HG03108 (cell line): Measurements from ENCODE around the gene PDCD10.

ENCODE experiments used
- ATAC-seq: cut with Tn5 transposase; IDR thresholded peaks from one replicate; pipeline ENCODE4 v1.9.1; 2021; ENCODE audit warnings: moderate library complexity; ENCODE audit not compliant: unreplicated experiment

Gene PDCD10

DNA sequence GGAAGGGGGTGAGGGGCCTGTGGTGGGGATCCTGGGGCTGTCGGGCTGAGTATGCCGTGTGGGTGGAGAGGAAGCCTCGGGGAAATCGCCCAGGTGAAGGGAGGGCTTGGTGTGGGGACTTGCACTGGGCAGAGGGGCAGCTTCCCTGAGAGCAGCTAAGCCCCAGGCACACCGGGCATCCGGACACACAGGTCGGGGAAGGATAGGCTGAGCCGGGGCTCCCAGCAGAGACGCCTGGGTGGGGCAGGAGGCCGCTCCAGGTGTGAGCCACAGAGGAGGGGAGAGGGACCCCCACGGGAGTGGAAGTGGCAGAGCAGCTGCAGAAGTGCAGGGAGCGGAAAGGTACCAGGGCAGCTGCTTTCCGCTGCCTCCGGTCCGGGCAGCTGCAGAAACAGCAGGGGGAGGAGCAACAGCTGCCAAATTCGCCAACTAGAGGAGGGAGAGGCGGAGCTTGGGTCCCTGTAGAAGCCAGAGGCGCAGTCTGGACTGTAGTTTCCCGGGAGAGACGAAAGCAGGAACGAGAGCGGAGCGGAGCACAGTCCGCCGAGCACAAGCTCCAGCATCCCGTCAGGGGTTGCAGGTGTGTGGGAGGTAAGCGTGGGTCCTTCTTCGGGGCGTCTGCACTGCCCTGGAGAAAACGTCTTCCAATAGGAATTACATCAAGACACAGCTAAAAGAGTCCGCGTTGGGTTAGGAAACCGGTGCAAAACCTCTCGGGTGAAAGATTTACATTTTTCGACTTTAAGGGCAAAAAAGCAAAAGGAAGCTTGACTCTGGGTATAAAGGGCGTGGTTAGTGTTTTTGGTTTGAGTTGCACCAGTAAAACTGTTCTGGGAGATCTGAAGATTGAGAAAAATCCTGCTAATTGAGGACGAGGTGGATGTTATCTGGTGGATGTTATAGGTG lies 794 bp upstream of the PDCD10 start, which contains the start of gene SERPINI1:
SERPINI1 (plus strand) TSS at position 489 of the 906 bp plus-strand sequence. CDS start 53,408 bp downstream, outside the sequence.
- peak; percentile 52 for ATAC-seq

DNA sequence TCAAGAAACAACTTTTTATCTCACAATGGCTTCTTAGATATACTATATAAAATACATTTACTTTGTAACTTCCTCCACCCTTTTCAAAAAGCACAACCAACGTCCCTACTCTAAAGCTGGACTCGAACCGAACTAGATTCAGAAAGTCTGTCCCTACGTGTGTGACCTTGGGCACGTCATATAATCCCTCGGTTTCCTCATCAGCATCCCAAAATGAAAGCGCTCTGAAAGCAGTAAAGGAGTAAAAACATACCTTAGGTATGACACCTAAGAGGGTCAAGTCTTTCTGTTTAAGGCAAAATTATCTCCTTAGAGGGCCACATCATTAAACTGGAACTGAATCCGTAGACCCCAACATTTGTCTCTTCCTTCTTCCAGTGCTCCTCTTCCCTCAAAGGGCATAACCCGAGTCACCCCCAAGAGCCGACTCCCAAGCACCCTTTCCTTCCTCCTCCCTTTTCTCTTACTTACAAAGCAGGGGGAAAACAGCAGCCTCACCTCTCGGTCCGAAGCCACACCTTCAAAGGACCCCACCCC lies 663 bp downstream of the PDCD10 start:
- ATAC-seq: no peak

DNA sequence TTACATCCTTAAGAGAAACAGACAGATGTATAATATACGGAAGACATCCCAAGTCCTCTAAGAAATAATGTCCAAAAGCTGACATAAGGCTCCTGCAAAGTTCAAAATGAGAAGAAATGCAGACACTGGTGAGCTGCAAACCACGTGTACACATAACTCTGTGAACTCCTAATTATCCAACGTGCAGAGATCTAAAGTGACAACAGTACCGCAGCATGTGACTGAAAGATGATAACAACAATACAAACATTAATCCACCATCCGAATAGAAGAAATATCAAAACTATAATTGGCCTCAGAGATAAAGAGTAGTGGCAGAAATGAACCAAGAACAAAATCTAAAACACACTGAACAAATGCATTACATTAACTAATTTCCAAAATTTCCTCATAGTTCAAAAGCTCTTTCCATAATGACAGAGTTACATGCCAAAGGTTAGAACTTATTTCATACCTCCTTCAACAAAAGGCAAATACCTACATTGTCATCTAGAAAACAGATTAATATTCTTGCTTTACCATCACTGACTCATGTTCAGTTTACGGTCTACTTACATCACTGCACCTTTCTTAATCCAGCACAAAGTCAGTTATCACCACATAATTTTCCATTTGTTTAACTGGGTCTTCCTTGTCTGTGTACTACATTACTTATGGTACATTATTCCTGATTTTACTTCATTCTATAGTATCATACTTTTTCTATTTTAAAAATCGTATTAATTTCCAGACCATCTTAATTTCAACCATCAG lies 2.2 kb downstream of the PDCD10 start:
- ATAC-seq: no peak

- no peak for ATAC-seq
Measured at GRCh38 chr3:167731393-167731792, 3.3 kb downstream of the PDCD10 start.

- no peak for ATAC-seq
Measured at GRCh38 chr3:167729591-167729990, 5.1 kb downstream of the PDCD10 start.

DNA sequence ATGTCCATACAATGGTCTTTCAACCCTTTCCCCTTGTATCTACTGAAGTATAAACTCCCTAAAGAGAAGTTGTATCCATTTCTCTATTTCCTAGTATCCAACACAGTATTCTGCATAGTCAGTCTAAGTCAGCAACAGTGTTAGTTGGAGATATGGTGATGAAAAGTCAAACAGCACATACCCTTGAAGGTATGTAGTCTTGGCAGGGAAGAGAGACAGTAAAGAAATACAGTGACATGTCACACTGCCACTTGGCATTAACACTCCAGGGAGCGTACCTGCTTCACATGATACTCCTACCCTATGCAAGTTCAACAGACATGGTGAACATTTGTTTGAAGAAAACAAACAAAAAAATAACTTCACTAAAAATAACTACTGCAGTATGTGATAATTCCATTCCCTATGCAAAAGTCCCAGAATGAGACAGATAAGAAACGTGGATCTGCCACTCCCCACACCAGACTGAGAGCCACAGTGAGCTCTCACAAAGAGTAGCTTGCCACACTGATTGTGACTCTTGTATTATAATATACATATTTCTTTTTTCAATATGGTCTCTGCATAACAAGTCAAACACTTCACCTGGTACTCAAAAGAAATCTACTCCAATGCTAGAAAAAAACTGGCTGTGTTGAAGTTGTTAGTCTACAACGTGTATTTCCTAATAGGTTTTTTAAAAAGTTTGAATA lies 5.9 kb downstream of the PDCD10 start:
- ATAC-seq: no peak

DNA sequence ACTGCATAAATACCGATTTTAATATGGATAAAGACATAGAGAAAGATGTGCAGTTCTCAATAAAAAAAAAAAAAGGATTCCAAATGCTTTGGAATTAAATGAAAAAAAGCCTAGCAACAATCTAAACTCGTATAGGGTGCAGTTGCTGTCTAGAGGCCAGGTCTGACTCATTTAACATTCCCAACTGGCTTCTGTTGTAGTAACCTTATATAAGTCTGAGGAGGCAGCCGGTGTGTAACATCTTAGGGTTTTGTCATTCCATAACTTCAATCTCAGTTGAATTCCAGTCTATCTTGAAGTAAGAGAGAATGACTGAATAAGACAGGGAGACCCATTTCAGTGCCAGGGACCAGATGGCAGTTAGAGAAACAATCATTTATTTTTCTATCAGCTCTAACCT lies 6.5 kb downstream of the PDCD10 start:
- ATAC-seq: no peak

DNA sequence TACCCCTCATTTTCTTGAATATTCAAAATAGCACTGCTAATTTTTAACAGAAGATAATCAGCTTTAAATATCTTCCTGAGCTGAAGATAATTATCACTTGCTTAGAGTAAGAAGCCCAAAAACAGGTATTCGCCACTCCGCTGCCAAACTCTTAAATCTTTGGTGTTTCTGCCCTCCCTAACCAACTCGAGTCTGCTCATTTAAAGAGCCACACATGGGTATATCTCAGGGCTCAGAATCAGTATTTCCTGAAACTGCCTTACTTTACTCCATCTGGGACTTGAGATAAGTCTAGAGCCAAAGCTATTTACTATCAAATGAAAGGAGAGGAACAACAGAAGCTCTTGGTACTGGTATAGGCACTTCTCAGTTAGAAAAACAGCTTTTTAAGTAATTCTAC lies 10.8 kb downstream of the PDCD10 start:
- no peak for ATAC-seq

- ATAC-seq: no peak
Measured at GRCh38 chr3:167723025-167723512, 11.6 kb downstream of the PDCD10 start.

DNA sequence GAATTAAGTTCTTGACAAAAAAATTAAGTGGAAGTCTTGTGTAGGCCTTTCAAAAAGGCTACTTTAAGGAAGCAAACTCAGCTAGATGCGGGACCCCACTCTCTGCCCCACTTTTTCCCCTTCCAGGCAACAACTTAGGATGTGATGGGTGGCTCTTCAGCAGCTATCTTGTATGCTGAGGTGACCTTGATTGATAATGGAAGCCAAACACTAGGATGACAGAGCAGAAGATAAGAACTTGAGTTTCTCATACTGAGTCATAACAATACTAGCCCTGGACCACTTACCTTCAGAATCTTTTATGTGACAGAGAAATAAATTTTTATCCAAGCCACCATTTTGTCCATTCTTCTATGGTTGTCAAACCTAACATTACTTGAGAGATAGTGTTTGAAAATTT lies 16.1 kb downstream of the PDCD10 start:
- no peak for ATAC-seq

DNA sequence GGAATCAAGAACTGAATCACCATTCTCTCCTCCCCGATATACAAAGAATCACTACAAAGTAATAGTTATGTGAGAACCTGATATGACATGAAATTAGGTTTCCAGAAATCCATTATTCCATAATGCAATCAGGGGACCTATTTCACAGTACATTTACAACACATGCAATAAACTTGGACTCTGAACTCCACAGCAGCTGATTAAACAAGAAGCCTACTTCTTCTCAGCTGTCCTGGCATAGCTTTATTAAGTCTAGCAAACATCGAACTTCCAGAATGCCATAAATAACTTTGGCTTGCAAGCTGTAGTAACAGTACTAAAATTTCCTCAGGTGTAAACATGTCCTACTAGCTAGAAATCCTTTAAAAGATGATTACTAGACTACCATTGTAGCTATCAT lies 17.8 kb downstream of the PDCD10 start:
- ATAC-seq: no peak

GRCh38 chr3:167714871-167715270 lies 19.8 kb downstream of the PDCD10 start:
- ATAC-seq: no peak

- no peak for ATAC-seq
Measured at GRCh38 chr3:167712445-167712844, 22.2 kb downstream of the PDCD10 start.

GRCh38 chr3:167711439-167711838 lies 23.3 kb downstream of the PDCD10 start:
- no peak for ATAC-seq

DNA sequence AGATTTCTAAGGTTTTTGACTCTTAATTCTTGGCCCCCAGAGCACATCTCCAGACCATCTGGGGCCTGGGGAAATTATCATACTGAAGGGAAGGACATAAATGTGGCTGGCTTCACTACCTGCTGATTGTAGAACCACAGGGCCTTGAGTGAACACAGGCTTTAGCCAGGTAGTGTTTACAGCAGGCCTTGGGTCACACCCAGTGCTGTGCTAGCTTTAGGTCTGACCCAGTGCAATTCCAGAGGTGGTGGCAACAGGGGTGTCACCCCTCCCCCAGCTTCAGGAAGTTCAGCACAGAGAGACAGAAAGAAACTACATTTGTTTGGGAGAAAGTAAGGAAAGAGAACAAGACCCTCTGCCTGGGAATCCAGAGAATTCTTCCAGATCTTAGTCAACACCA lies 24.1 kb downstream of the PDCD10 start:
- ATAC-seq: no peak

DNA sequence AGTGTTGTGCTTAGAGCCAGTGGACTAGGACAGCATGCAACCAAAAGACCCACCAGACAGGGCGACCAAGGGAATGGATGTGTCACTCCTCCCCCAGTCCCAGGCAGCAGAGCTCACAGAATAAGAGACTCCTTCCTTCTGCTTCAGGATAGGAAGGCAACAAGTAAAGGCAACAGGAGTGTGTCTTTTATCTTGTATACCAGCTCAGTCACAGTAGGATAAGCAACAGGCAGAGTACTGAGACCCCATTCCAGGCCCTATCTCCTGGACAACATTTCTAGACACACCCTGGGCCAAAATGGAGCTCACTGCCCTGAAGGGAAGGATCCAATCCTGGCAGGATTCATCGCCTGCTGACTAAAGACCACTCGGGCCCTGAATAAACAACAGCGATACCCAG lies 25.0 kb downstream of the PDCD10 start:
- ATAC-seq: no peak

GRCh38 chr3:167705840-167706239 lies 28.9 kb downstream of the PDCD10 start:
- no peak for ATAC-seq

GRCh38 chr3:167700926-167701325 lies 33.8 kb downstream of the PDCD10 start:
- no peak for ATAC-seq

- no peak for ATAC-seq
Measured at GRCh38 chr3:167700046-167700445, 34.6 kb downstream of the PDCD10 start.

- no peak for ATAC-seq
Measured at GRCh38 chr3:167694121-167694520, 40.6 kb downstream of the PDCD10 start.

GRCh38 chr3:167691366-167691765 lies 43.3 kb downstream of the PDCD10 start:
- peak; percentile 100 for ATAC-seq
